HAP-1 (cell line): Measurements from ENCODE around the gene CCN5.

Experiments
- DNase-seq, 2 experiments: peaks; one replicate each; pipeline ENCODE4 v3.0.0-alpha.2; 2016 to 2020; ENCODE audit warnings: low spot score in 2 of 2
- H3K27me3 ChIP-seq: fragments of 250-450 bp; sonication (Bioruptor Pico); 2 replicates; pipeline ENCODE4 v1.5.1; 2020; ENCODE audit warnings: low read depth, mild to moderate bottlenecking, moderate library complexity
- H3K36me3 ChIP-seq: fragments of 250-450 bp; sonication (Bioruptor Pico); replicated peaks from 2 replicates; pipeline ENCODE4 v1.5.1; 2020; ENCODE audit warnings: mild to moderate bottlenecking
- H3K4me1 ChIP-seq: fragments of 250-450 bp; sonication (Bioruptor Pico); 2 replicates; pipeline ENCODE4 v1.5.1; 2020; ENCODE audit warnings: mild to moderate bottlenecking
- H3K4me3 ChIP-seq: fragments of 250-450 bp; sonication (Bioruptor Pico); 2 replicates; pipeline ENCODE4 v1.5.1; 2020; ENCODE audit warnings: mild to moderate bottlenecking, moderate library complexity
- H3K9me3 ChIP-seq: fragments of 250-450 bp; sonication (Bioruptor Pico); 2 replicates; pipeline ENCODE4 v1.5.1; 2020; ENCODE audit warnings: mild to moderate bottlenecking, moderate library complexity
- in situ Hi-C: fragments of 300-500 bp; cut with MboI; formaldehyde crosslinking; loops from 3 replicates; pipeline ENCODE4 v1.14.3; 2020; ENCODE audit warnings: low sequenced_read_pairs, inconsistent platforms, mixed read lengths

CCN5 gene

GRCh38 chr20:44772636-44773035, 57.5 kb downstream of the CCN5 start:
- in situ Hi-C loops: no loop called here
- H3K36me3 ChIP-seq: no peaks in the 10 kb centered on the region
- no peak overlapping the region for H3K4me3 ChIP-seq
- H3K9me3 ChIP-seq: no peaks in the 10 kb centered on the region
- no peak for DNase-seq
- no peaks in the 10 kb centered on the region for H3K27me3 ChIP-seq
- no peaks in the 10 kb centered on the region for H3K4me1 ChIP-seq

GRCh38 chr20:44773070-44773829, 58.1 kb downstream of the CCN5 start:
- H3K27me3 ChIP-seq: no peaks in the 10 kb centered on the region
- H3K36me3 ChIP-seq: no peaks in the 10 kb centered on the region
- no peaks in the 10 kb centered on the region for H3K4me1 ChIP-seq
- H3K9me3 ChIP-seq: no peaks in the 10 kb centered on the region
- in situ Hi-C loops: no loop called here
- no peak for DNase-seq
- H3K4me3 ChIP-seq: no peak overlapping the region

- Histone ChIP-seq H3K27me3 (no peaks in the 10 kb centered on the region), H3K4me1 (no peaks in the 10 kb centered on the region), H3K4me3 (no peak overlapping the region), H3K36me3 (no peaks in the 10 kb centered on the region), H3K9me3 (no peaks in the 10 kb centered on the region)
- peak in 1 of 2 experiments; percentile 65 for DNase-seq
- in situ Hi-C loops: no loop called here
These were observed 61.8 kb downstream of the CCN5 start for GRCh38 chr20:44776980-44777379.
